Thoracic aorta (tissue), 2 donors: ENCODE results near the gene TYRO3. TPM values are rescaled to one million over a fixed set of nuclear protein-coding genes. Genes with fewer than 3 reads are reported as not detected.

ENCODE experiments used
- ATAC-seq: fragments of 150-250 bp; one replicate; pipeline ENCODE4 v1.8.0; 2017; ENCODE audit warnings: low read depth; ENCODE audit not compliant: insufficient number of reproducible peaks, low FRiP score
- DNase-seq: peaks from one replicate; pipeline ENCODE4 v3.0.0-alpha.2; 2020; ENCODE audit warnings: low spot score
- H3K27ac ChIP-seq, 2 donors: fragments of 200-600 bp; sonication (generic); 1 replicate in 1 of 2; 2 replicates in 1 of 2; pipeline ENCODE4 v1.5.1; 2016; ENCODE audit warnings: mild to moderate bottlenecking in 2 of 2, moderate library complexity in 2 of 2
- H3K27me3 ChIP-seq: fragments of 200-600 bp; sonication (generic); replicated peaks from 2 replicates; pipeline ENCODE4 v1.6.0; 2016; ENCODE audit warnings: mild to moderate bottlenecking; ENCODE audit not compliant: insufficient read depth
- H3K36me3 ChIP-seq: fragments of 200-600 bp; sonication (generic); one replicate; pipeline ENCODE4 v1.5.1; 2016
- H3K4me1 ChIP-seq, 2 donors: fragments of 200-600 bp; sonication (generic); 1 replicate in 1 of 2; 2 replicates in 1 of 2; pipeline versions ENCODE4 v1.5.1 to v1.6.0; 2016; ENCODE audit warnings: low read depth in 2 of 2, mild to moderate bottlenecking in 1 of 2; ENCODE audit not compliant: control insufficient read depth in 1 of 2
- H3K4me3 ChIP-seq: fragments of 200-600 bp; sonication (generic); 2 replicates; pipeline ENCODE4 v1.5.1; 2016; ENCODE audit warnings: mild to moderate bottlenecking
- H3K9me3 ChIP-seq: fragments of 200-600 bp; sonication (generic); 2 replicates; pipeline ENCODE4 v1.5.1; 2016
- total RNA-seq, 2 donors: library from RNA; depleted of rRNA; stranded (reverse); fragments of >200 nt; gene quantifications; one replicate each; pipeline versions ENCODE4 v1.1.0 to v1.2.3, GENCODE V29; 2016
- TF ChIP-seq, protein P1 (sequence below): fragments of 200-600 bp; sonication (generic); IDR thresholded peaks from one replicate; pipeline ENCODE4 v1.5.1; 2019; ENCODE audit warnings: antibody characterized with exemption

Gene TYRO3
- total RNA-seq, 2 donors from 2014 or later = 5.4 to 8.8 TPM

DNA sequence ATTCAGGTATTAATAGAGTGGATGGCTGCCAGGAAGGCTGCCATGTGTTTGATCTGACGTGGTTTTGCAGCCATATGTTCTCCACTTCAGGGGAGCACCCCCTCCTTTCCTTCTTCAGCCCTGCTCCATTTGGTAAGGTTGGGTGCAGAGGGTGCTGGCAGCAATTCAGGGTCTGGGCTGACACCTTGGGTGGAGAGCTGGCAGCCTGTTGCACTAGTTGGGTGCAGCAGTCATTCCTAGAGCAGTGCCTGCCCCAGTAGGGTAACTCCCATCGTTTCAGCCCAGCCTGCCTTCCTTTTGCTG lies 1.5 kb downstream of the TYRO3 start:
- Histone ChIP-seq H3K27me3 (no peaks in the 10 kb centered on the region), H3K36me3 (no peaks in the 10 kb centered on the region), H3K4me1 (peaks cover 4 to 26% of the 10 kb centered on the region in 2 donors), H3K27ac (no peak overlapping the region), H3K9me3 (no peaks in the 10 kb centered on the region), H3K4me3 (no peak overlapping the region)
- DNase-seq (no peak), ATAC-seq (no peak)
- TF ChIP-seq, protein P1, sequence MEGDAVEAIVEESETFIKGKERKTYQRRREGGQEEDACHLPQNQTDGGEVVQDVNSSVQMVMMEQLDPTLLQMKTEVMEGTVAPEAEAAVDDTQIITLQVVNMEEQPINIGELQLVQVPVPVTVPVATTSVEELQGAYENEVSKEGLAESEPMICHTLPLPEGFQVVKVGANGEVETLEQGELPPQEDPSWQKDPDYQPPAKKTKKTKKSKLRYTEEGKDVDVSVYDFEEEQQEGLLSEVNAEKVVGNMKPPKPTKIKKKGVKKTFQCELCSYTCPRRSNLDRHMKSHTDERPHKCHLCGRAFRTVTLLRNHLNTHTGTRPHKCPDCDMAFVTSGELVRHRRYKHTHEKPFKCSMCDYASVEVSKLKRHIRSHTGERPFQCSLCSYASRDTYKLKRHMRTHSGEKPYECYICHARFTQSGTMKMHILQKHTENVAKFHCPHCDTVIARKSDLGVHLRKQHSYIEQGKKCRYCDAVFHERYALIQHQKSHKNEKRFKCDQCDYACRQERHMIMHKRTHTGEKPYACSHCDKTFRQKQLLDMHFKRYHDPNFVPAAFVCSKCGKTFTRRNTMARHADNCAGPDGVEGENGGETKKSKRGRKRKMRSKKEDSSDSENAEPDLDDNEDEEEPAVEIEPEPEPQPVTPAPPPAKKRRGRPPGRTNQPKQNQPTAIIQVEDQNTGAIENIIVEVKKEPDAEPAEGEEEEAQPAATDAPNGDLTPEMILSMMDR = no peak

GRCh38 chr15:41561104-41561776 lies 2.2 kb downstream of the TYRO3 start:
- H3K9me3 ChIP-seq = no peaks in the 10 kb centered on the region
- no peaks in the 10 kb centered on the region for H3K27me3 ChIP-seq
- no peaks in the 10 kb centered on the region for H3K36me3 ChIP-seq
- no peak for ATAC-seq
- H3K27ac ChIP-seq = no peak overlapping the region
- peaks cover 4 to 26% of the 10 kb centered on the region in 2 donors for H3K4me1 ChIP-seq
- DNase-seq = no peak
- TF ChIP-seq, protein P1 = no peak
- no peak overlapping the region for H3K4me3 ChIP-seq

DNA sequence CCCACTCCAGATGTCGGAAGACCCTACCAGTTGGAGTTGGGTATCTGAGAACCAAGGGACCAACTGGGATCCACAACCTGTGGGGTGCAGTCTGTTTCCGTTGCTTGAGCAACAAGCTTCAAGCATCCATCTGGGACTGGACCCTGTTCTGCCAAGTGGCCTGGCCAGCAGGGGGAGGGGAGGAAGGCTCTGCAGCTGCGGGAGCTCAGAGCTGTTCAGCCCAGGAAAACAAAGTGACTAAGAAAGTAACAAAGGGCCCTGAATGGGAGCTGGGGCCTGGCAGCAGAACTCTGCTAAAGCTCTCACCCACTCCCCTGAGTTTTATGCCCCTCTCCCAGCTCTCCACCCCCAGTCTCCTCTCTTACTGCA lies 2.7 kb downstream of the TYRO3 start:
- H3K27ac ChIP-seq = no peak overlapping the region

GRCh38 chr15:41562244-41562643 lies 3.2 kb downstream of the TYRO3 start:
- Histone ChIP-seq H3K4me1 (peaks cover 4 to 26% of the 10 kb centered on the region in 2 donors), H3K36me3 (no peaks in the 10 kb centered on the region), H3K27me3 (no peaks in the 10 kb centered on the region), H3K9me3 (no peaks in the 10 kb centered on the region), H3K27ac (no peak overlapping the region), H3K4me3 (no peak overlapping the region)
- DNase-seq = no peak
- no peak for ATAC-seq
- TF ChIP-seq, protein P1 = no peak

More for the DNA sequence above, 2.7 kb downstream of the TYRO3 start:
- Histone ChIP-seq H3K4me1 (peaks cover 4 to 26% of the 10 kb centered on the region in 2 donors), H3K27me3 (no peaks in the 10 kb centered on the region), H3K9me3 (no peaks in the 10 kb centered on the region), H3K4me3 (no peak overlapping the region), H3K36me3 (no peaks in the 10 kb centered on the region)
- no peak for ATAC-seq
- DNase-seq = no peak
- TF ChIP-seq, protein P1 = no peak

DNA sequence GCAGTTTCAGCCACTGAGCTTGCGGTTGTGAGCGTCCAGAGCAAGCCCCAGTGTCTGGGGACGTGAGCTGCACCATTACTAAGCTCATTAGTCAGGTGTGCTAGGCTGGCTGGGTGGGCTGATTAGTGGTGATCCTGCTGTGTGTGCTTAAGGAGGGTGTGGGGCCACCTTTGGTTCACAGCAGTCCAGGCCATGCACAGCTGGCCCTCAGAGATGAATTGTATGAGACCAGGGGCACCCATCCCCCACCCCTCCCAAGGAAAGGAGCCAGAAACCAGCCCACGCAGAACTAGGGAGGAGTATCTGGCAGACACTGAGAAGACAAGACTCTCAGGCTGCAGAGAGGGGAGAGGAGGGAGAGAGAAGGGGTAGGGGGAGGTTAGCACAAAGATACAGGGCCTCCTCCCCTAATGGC lies 3.8 kb downstream of the TYRO3 start:
- Histone ChIP-seq H3K36me3 (no peaks in the 10 kb centered on the region), H3K27ac (no peak overlapping the region), H3K27me3 (no peaks in the 10 kb centered on the region), H3K4me1 (peaks cover 4 to 23% of the 10 kb centered on the region in 2 donors), H3K9me3 (no peaks in the 10 kb centered on the region), H3K4me3 (no peak overlapping the region)
- DNase-seq (no peak), ATAC-seq (no peak)
- TF ChIP-seq, protein P1 = no peak
